ENCODE data around the gene PACSIN2.
"Not testable (repeated sequence)": the region's sequence is repeated elsewhere in the genome, so short reads cannot be mapped to it uniquely, and the experiment has no call there.

The PACSIN2 gene

GRCh38 chr22:43014869-43015676 is at the start of gene PACSIN2:
TSS of gene PACSIN2 (minus strand) at chr22:43015149. CDS start at chr22:42912080, 103,069 bp downstream.
- DNase-seq = peak; percentile 85

- DNase-seq = no peak
These were observed 45.2 kb upstream of the PACSIN2 start for GRCh38 chr22:43060183-43060582.

GRCh38 chr22:43057641-43058040 is 42.7 kb upstream of the PACSIN2 start:
- DNase-seq = no peak

- no peak for DNase-seq
These were observed 38.2 kb upstream of the PACSIN2 start for GRCh38 chr22:43053176-43053575.

- DNase-seq = no peak
These were observed 36.0 kb upstream of the PACSIN2 start for GRCh38 chr22:43050995-43051394.

- DNase-seq = no peak
These were observed 32.7 kb upstream of the PACSIN2 start for GRCh38 chr22:43047605-43048004.

GRCh38 chr22:43044290-43044712 is 29.4 kb upstream of the PACSIN2 start:
- no peak for DNase-seq

GRCh38 chr22:43042101-43042780 is 27.3 kb upstream of the PACSIN2 start:
- DNase-seq = peak; percentile 73

- no peak for DNase-seq
These were observed 24.9 kb upstream of the PACSIN2 start for GRCh38 chr22:43039800-43040199.

- no peak for DNase-seq
These were observed 23.4 kb upstream of the PACSIN2 start for GRCh38 chr22:43038325-43038724.

GRCh38 chr22:43036282-43036829 is 21.4 kb upstream of the PACSIN2 start:
- DNase-seq = no peak

- DNase-seq = no peak
These were observed 20.3 kb upstream of the PACSIN2 start for GRCh38 chr22:43035250-43035649.

GRCh38 chr22:43031617-43032016 is 16.7 kb upstream of the PACSIN2 start:
- no peak for DNase-seq

- no peak for DNase-seq
These were observed 3.7 kb upstream of the PACSIN2 start for GRCh38 chr22:43018615-43019014.

GRCh38 chr22:43017525-43018460 is 2.8 kb upstream of the PACSIN2 start:
- no peak for DNase-seq

- not testable (repeated sequence) for DNase-seq
These were observed 1.2 kb upstream of the PACSIN2 start for GRCh38 chr22:43016150-43016549.

- DNase-seq = no peak
These were observed 711 bp upstream of the PACSIN2 start for GRCh38 chr22:43015677-43016042.

- no peak for DNase-seq
These were observed 557 bp downstream of the PACSIN2 start for GRCh38 chr22:43014316-43014868.

- DNase-seq = no peak
These were observed 1.3 kb downstream of the PACSIN2 start for GRCh38 chr22:43013355-43014315.

GRCh38 chr22:43012390-43012789 is 2.6 kb downstream of the PACSIN2 start:
- DNase-seq = no peak

GRCh38 chr22:43011079-43011478 is 3.9 kb downstream of the PACSIN2 start:
- no peak for DNase-seq
